Suprapubic skin (tissue), 4 donors: ENCODE results near the gene KCTD10. TPM values are rescaled to one million over a fixed set of nuclear protein-coding genes. Genes with fewer than 3 reads are reported as not detected.

ENCODE experiments used
- DNase-seq, 2 donors: peaks; one replicate each; pipeline ENCODE4 v3.0.0-alpha.2; 2019; ENCODE audit warnings: low spot score in 2 of 2
- H3K27ac ChIP-seq: fragments of 200-600 bp; sonication (generic); one replicate; pipeline ENCODE4 v1.5.1; 2019
- H3K27me3 ChIP-seq: fragments of 200-600 bp; sonication (generic); one replicate; pipeline ENCODE4 v1.5.1; 2019
- H3K36me3 ChIP-seq: fragments of 200-600 bp; sonication (generic); one replicate; pipeline ENCODE4 v1.5.1; 2019
- H3K4me1 ChIP-seq: fragments of 200-600 bp; sonication (generic); one replicate; pipeline ENCODE4 v1.5.1; 2019
- H3K4me3 ChIP-seq: fragments of 200-600 bp; sonication (generic); one replicate; pipeline ENCODE4 v1.5.1; 2019; ENCODE audit warnings: mild to moderate bottlenecking
- H3K9me3 ChIP-seq: fragments of 200-600 bp; sonication (generic); one replicate; pipeline ENCODE4 v1.5.1; 2019
- CTCF ChIP-seq, 2 donors: fragments of 200-600 bp in 1 of 2; fragments of 450-650 bp in 1 of 2; sonication (generic) in 1 of 2; IDR thresholded peaks; one replicate each; pipeline ENCODE4 v1.5.1; 2016 to 2019; ENCODE audit warnings: antibody characterized with exemption in 2 of 2, mild to moderate bottlenecking in 1 of 2, moderate library complexity in 1 of 2
- EP300 ChIP-seq: sonication (generic); formaldehyde crosslinking; IDR thresholded peaks from one replicate; pipeline ENCODE4 v1.6.1; 2017; ENCODE audit warnings: antibody characterized with exemption
- POLR2A ChIP-seq, 2 donors: fragments of 450-650 bp; IDR thresholded peaks; one replicate each; pipeline ENCODE4 v1.6.1; 2017; ENCODE audit warnings: antibody characterized with exemption in 2 of 2, mild to moderate bottlenecking in 2 of 2, moderate library complexity in 2 of 2
- POLR2AphosphoS5 ChIP-seq, 3 donors: sonication (generic); formaldehyde crosslinking; IDR thresholded peaks; one replicate each; pipeline ENCODE4 v1.6.1; 2017; ENCODE audit warnings: antibody characterized with exemption in 3 of 3
- WGBS: methylation state at CpG from one replicate; pipeline ENCODE4 v1.1.5; 2018; 5-methylcytosine and 5-hydroxymethylcytosine counted together
- total RNA-seq, 4 donors: library from RNA; depleted of rRNA; stranded (reverse); fragments of >200 nt; gene quantifications; one replicate each; pipeline ENCODE4 v1.1.0, GENCODE V29; 2016

KCTD10 gene
- total RNA-seq, 4 donors from 2014 or later, result 34.7 to 56.3 (median 41.7) TPM

- Histone ChIP-seq H3K36me3 (peaks cover 98% of the 10 kb centered on the region), H3K27me3 (no peaks in the 10 kb centered on the region), H3K27ac (no peak overlapping the region), H3K4me1 (peaks cover 2% of the 10 kb centered on the region), H3K4me3 (no peak overlapping the region), H3K9me3 (no peaks in the 10 kb centered on the region)
- TF ChIP-seq CTCF (IDR thresholded peaks at IDR 0.05), result no peak
- TF ChIP-seq EP300, result no peak
- DNase-seq, result no peak
- WGBS, result 76% methylated on average over 8 of the region's 8 CpGs
Measured at GRCh38 chr12:109513051-109513450, 36.0 kb upstream of the KCTD10 start.

- H3K4me1 ChIP-seq, result no peaks in the 10 kb centered on the region
- H3K27ac ChIP-seq, result no peak overlapping the region
- H3K27me3 ChIP-seq, result no peaks in the 10 kb centered on the region
- no peak for DNase-seq
- H3K9me3 ChIP-seq, result no peaks in the 10 kb centered on the region
- no peak overlapping the region for H3K4me3 ChIP-seq
- peaks cover 98% of the 10 kb centered on the region for H3K36me3 ChIP-seq
- TF ChIP-seq CTCF (IDR thresholded peaks at IDR 0.05), result no peak
- TF ChIP-seq POLR2AphosphoS5 (IDR thresholded peaks at IDR 0.05), result no peak
- TF ChIP-seq POLR2A (IDR thresholded peaks at IDR 0.05), result no peak
- TF ChIP-seq EP300, result no peak
- 88% methylated on average over 1 of the region's 1 CpG for WGBS
Measured at GRCh38 chr12:109512608-109513007, 35.5 kb upstream of the KCTD10 start.

- WGBS, result 95% methylated on average over 12 of the region's 15 CpGs
- TF ChIP-seq POLR2AphosphoS5 (IDR thresholded peaks at IDR 0.05), result no peak
- no peaks in the 10 kb centered on the region for H3K4me1 ChIP-seq
- H3K27ac ChIP-seq, result no peak overlapping the region
- DNase-seq, result no peak
- H3K9me3 ChIP-seq, result no peaks in the 10 kb centered on the region
- H3K27me3 ChIP-seq, result no peaks in the 10 kb centered on the region
- H3K4me3 ChIP-seq, result no peak overlapping the region
- H3K36me3 ChIP-seq, result peaks cover 99% of the 10 kb centered on the region
Measured at GRCh38 chr12:109510196-109510595, 33.1 kb upstream of the KCTD10 start.

GRCh38 chr12:109504068-109504467, 27.0 kb upstream of the KCTD10 start:
- no peaks in the 10 kb centered on the region for H3K4me1 ChIP-seq
- no peak overlapping the region for H3K4me3 ChIP-seq
- no peak overlapping the region for H3K27ac ChIP-seq
- WGBS, result 22% methylated on average over 1 of the region's 1 CpG
- no peak for DNase-seq
- TF ChIP-seq CTCF (IDR thresholded peaks at IDR 0.05) (no peak), EP300 (no peak), POLR2A (IDR thresholded peaks at IDR 0.05) (no peak), POLR2AphosphoS5 (IDR thresholded peaks at IDR 0.05) (no peak)
- H3K9me3 ChIP-seq, result no peaks in the 10 kb centered on the region
- peaks cover 100% of the 10 kb centered on the region for H3K36me3 ChIP-seq
- H3K27me3 ChIP-seq, result no peaks in the 10 kb centered on the region

GRCh38 chr12:109503611-109504010, 26.5 kb upstream of the KCTD10 start:
- H3K9me3 ChIP-seq, result no peaks in the 10 kb centered on the region
- no peaks in the 10 kb centered on the region for H3K4me1 ChIP-seq
- WGBS, result 64% methylated on average over 3 of the region's 3 CpGs
- TF ChIP-seq EP300, result no peak
- no peak for TF ChIP-seq CTCF (IDR thresholded peaks at IDR 0.05)
- no peak for TF ChIP-seq POLR2A (IDR thresholded peaks at IDR 0.05)
- no peak for TF ChIP-seq POLR2AphosphoS5 (IDR thresholded peaks at IDR 0.05)
- DNase-seq, result no peak
- H3K4me3 ChIP-seq, result no peak overlapping the region
- H3K36me3 ChIP-seq, result peaks cover 100% of the 10 kb centered on the region
- H3K27me3 ChIP-seq, result no peaks in the 10 kb centered on the region
- H3K27ac ChIP-seq, result no peak overlapping the region

GRCh38 chr12:109502332-109502731, 25.2 kb upstream of the KCTD10 start:
- Histone ChIP-seq H3K4me3 (no peak overlapping the region), H3K36me3 (peaks cover 100% of the 10 kb centered on the region)

More at GRCh38 chr12:109502332-109502731, 25.2 kb upstream of the KCTD10 start:
- 91% methylated on average over 5 of the region's 5 CpGs for WGBS
- no peak for DNase-seq
- H3K4me1 ChIP-seq, result no peaks in the 10 kb centered on the region
- H3K27ac ChIP-seq, result no peak overlapping the region
- H3K27me3 ChIP-seq, result no peaks in the 10 kb centered on the region
- TF ChIP-seq POLR2AphosphoS5 (IDR thresholded peaks at IDR 0.05) (no peak), CTCF (IDR thresholded peaks at IDR 0.05) (no peak), EP300 (no peak), POLR2A (IDR thresholded peaks at IDR 0.05) (no peak)
- no peaks in the 10 kb centered on the region for H3K9me3 ChIP-seq
